ENCODE results near the gene ZBTB17. TPM values are rescaled to one million over a fixed set of nuclear protein-coding genes. Genes with fewer than 3 reads are reported as not detected.

The ZBTB17 gene
- total and polyA plus RNA-seq, 9 of the 15 experiments (the other 6 are each of a cell fraction or from before 2014, with no cell fraction given): 1.1 to 53.4 (median 29.6) TPM

GRCh38 chr1:16009030-16009460, 33.1 kb upstream of the ZBTB17 start (continued):
- no peak for TF ChIP-seq JUNB (CRISPR knock-in tag; conservative IDR thresholded peaks at IDR 0.05)
- no peak for TF ChIP-seq ZNF707 (CRISPR knock-in tag; conservative IDR thresholded peaks at IDR 0.05)
- no peak for TF ChIP-seq RBM14 (IDR thresholded peaks at IDR 0.05; ENCODE audit: borderline replicate concordance, insufficient read depth, low read depth, low read length)
- TF ChIP-seq ATF1 (CRISPR knock-in tag; IDR thresholded peaks at IDR 0.05): no peak
- no peak; the same call in 1 of the 2 replicates for TF ChIP-seq ATF1 (tag; IDR thresholded peaks at IDR 0.05)
- TF ChIP-seq FOXK1 (CRISPR knock-in tag; IDR thresholded peaks at IDR 0.05; ENCODE audit: borderline replicate concordance): no peak
- 0 out of 2 replicates have a peak, but pooled peaks have one; percentile 13 for TF ChIP-seq HDAC2 (IDR thresholded peaks at IDR 0.05)
- TF ChIP-seq ZNF830 (CRISPR knock-in tag; IDR thresholded peaks at IDR 0.05): no peak
- no peak for TF ChIP-seq HBP1 (CRISPR knock-in tag; IDR thresholded peaks at IDR 0.05)
- TF ChIP-seq KLF16 (IDR thresholded peaks at IDR 0.05): peak; percentile 47; the same call in 1 of the 2 replicates
- TF ChIP-seq SRSF1 (IDR thresholded peaks at IDR 0.05; ENCODE audit: low read depth, low read length): no peak
- TF ChIP-seq ZNF583 (CRISPR knock-in tag; IDR thresholded peaks at IDR 0.05): no peak
- TF ChIP-seq, protein P1, sequence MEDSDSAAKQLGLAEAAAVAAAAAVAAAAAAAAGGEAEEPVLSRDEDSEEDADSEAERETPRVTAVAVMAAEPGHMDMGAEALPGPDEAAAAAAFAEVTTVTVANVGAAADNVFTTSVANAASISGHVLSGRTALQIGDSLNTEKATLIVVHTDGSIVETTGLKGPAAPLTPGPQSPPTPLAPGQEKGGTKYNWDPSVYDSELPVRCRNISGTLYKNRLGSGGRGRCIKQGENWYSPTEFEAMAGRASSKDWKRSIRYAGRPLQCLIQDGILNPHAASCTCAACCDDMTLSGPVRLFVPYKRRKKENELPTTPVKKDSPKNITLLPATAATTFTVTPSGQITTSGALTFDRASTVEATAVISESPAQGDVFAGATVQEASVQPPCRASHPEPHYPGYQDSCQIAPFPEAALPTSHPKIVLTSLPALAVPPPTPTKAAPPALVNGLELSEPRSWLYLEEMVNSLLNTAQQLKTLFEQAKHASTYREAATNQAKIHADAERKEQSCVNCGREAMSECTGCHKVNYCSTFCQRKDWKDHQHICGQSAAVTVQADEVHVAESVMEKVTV (CRISPR knock-in tag; IDR thresholded peaks at IDR 0.05): peak; percentile 96
- no peak for TF ChIP-seq SNIP1 (IDR thresholded peaks at IDR 0.05; ENCODE audit: low read depth)
- no peak for TF ChIP-seq PURB (CRISPR knock-in tag; IDR thresholded peaks at IDR 0.05; ENCODE audit: low read depth)
- no peak for TF ChIP-seq GTF2F1 (IDR thresholded peaks at IDR 0.05; ENCODE audit: low read depth, low read length)

Data from K562 (cell line).